ENCODE data around the gene VEGFD. TPM values are rescaled to one million over a fixed set of nuclear protein-coding genes. Genes with fewer than 3 reads are reported as not detected.

Gene VEGFD
- total and polyA plus RNA-seq, 2 of the 4 experiments (the other 2 are of a cell fraction), result 0.18 to 0.19 TPM

DNA sequence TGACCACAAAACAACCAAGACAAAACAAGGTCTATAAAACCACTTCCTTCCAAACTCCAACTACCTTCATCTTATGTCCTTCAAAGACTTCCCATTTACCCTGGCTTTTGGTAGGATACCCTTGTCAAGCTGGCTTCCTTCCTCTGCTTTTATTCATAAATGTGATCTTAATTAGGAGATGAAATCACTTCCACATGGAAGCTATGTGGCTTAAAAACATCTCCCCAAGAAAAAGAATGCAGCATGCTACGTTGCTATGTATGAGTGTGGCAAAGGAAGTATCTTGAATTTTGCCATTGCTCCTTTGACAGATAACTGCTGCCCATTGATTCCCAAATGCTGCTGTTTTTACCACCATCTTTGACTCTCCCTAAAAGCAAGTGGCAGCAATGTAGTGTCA lies 46.4 kb upstream of the VEGFD start:
- BruUV-seq (replicated peaks), result no TSS peak
- WGBS, 2 experiments (ENCODE audit: extremely low coverage in 2 of 2, insufficient read length in 1 of 2), result no CpG with 5 or more reads among the region's 1 CpG
- no peaks in the 10 kb centered on the region for H4K20me1 ChIP-seq (ENCODE audit: insufficient read depth, low read length)
- H3K36me3 ChIP-seq (ENCODE audit: control insufficient read depth, insufficient read depth, low read length), result peaks cover 1% of the 10 kb centered on the region; the same call in 1 of the 2 replicates
- no peak overlapping the region for H2BK120ac ChIP-seq (ENCODE audit: low read depth, low read length)
- no peak overlapping the region for H3K4me2 ChIP-seq (ENCODE audit: low read depth, low read length)
- no peak overlapping the region for H4K8ac ChIP-seq (ENCODE audit: low read depth in 2 of 2, low read length in 2 of 2)
- no peak overlapping the region for H2BK15ac ChIP-seq (ENCODE audit: low read depth, low read length)
- ATAC-seq (ENCODE audit: low read depth) (no peak), DNase-seq (no peak)
- H2AK5ac ChIP-seq (ENCODE audit: low read depth, low read length), result no peak overlapping the region
- no peak overlapping the region for H3K27ac ChIP-seq (ENCODE audit: insufficient read depth, low read length)
- H3K14ac ChIP-seq (replicated peaks; ENCODE audit: low read depth, low read length), result no peak overlapping the region
- CTCF ChIA-PET, result no interaction called here
- no peaks in the 10 kb centered on the region for H3K4me1 ChIP-seq (ENCODE audit: control insufficient read depth, insufficient read depth, low read length)
- POLR2A ChIA-PET (ENCODE audit: unreplicated experiment), result no interaction called here
- H3K4ac ChIP-seq (ENCODE audit: low read depth, low read length), result no peak overlapping the region
- H2AK9ac ChIP-seq (replicated peaks; ENCODE audit: low read depth, low read length, poor library complexity), result no peak overlapping the region
- H2BK20ac ChIP-seq (ENCODE audit: low read depth, low read length), result no peak overlapping the region
- intact Hi-C loops (cut with micrococcal nuclease) (no loop called here), in situ Hi-C loops (cut with MboI; ENCODE audit: low sequenced_read_pairs) (no loop called here), dilution Hi-C loops (cut with HindIII; ENCODE audit: low sequenced_read_pairs, unreplicated experiment) (no loop called here)
- H2AFZ ChIP-seq (replicated peaks; ENCODE audit: low read length, poor library complexity), result no peak overlapping the region
- no peak overlapping the region for H3K56ac ChIP-seq (ENCODE audit: extremely low read depth, insufficient read depth, low read length)
- no peaks in the 10 kb centered on the region for H3K79me1 ChIP-seq (ENCODE audit: low read depth in 1 of 2, low read length in 2 of 2)
- no peak overlapping the region for H3K9ac ChIP-seq (ENCODE audit: low read depth, low read length)
- H3K9me1 ChIP-seq (ENCODE audit: insufficient read depth, low read length), result no peaks in the 10 kb centered on the region
- H4K91ac ChIP-seq (ENCODE audit: insufficient read depth, low read depth, low read length), result no peak overlapping the region
- no peak overlapping the region for H3K18ac ChIP-seq (ENCODE audit: low read depth, low read length)
- H2BK5ac ChIP-seq (ENCODE audit: low read depth, low read length, poor library complexity, severe bottlenecking), result no peak overlapping the region
- H4K5ac ChIP-seq (ENCODE audit: low read depth, low read length), result no peak overlapping the region
- no peaks in the 10 kb centered on the region for H3K9me3 ChIP-seq (ENCODE audit: control insufficient read depth, insufficient read depth, low read length)
- TF ChIP-seq BHLHE40 (IDR thresholded peaks at IDR 0.05; ENCODE audit: low read depth, low read length) (no peak), MAFK (IDR thresholded peaks at IDR 0.05; ENCODE audit: low read depth, low read length) (no peak), CTCF (conservative IDR thresholded peaks at IDR 0.05; ENCODE audit: low read depth, low read length) (no peak), CEBPB (IDR thresholded peaks at IDR 0.05; ENCODE audit: low read depth, low read length) (no peak), FOS (IDR thresholded peaks at IDR 0.05; ENCODE audit: low read depth, low read length) (no peak), SMC3 (IDR thresholded peaks at IDR 0.05; ENCODE audit: low read depth, low read length) (no peak), POLR2A (IDR thresholded peaks at IDR 0.05; ENCODE audit: low read depth, low read length) (no peak), RCOR1 (IDR thresholded peaks at IDR 0.05; ENCODE audit: insufficient replicate concordance, low read length) (no peak), MAZ (IDR thresholded peaks at IDR 0.05; ENCODE audit: borderline replicate concordance, low read depth, low read length) (no peak), CHD1 (IDR thresholded peaks at IDR 0.05; ENCODE audit: low read depth, low read length) (no peak), NFE2L2 (IDR thresholded peaks at IDR 0.05; ENCODE audit: low read depth, low read length) (no peak), RFX5 (IDR thresholded peaks at IDR 0.05; ENCODE audit: low read depth, low read length) (no peak), ELK1 (IDR thresholded peaks at IDR 0.05; ENCODE audit: borderline replicate concordance, low read depth, low read length) (no peak), MXI1 (IDR thresholded peaks at IDR 0.05; ENCODE audit: borderline replicate concordance, low read depth, low read length) (no peak), RAD21 (IDR thresholded peaks at IDR 0.05; ENCODE audit: low read length) (no peak)
- TF ChIP-seq, protein P1, sequence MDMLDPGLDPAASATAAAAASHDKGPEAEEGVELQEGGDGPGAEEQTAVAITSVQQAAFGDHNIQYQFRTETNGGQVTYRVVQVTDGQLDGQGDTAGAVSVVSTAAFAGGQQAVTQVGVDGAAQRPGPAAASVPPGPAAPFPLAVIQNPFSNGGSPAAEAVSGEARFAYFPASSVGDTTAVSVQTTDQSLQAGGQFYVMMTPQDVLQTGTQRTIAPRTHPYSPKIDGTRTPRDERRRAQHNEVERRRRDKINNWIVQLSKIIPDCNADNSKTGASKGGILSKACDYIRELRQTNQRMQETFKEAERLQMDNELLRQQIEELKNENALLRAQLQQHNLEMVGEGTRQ (IDR thresholded peaks at IDR 0.05; ENCODE audit: low read depth, low read length), result no peak
- H3K27me3 ChIP-seq (ENCODE audit: control insufficient read depth, insufficient read depth, low read length), result no peaks in the 10 kb centered on the region; the same call in 1 of the 2 replicates
- H3K23ac ChIP-seq (ENCODE audit: low read depth, low read length), result no peak overlapping the region
- no peak overlapping the region for H3K4me3 ChIP-seq (ENCODE audit: insufficient read depth, low read depth, low read length)

Data from IMR-90 (cell line).